Nephron (organoid): ENCODE data around the gene D2HGDH.
"Not testable (repeated sequence)": the region's sequence is repeated elsewhere in the genome, so short reads cannot be mapped to it uniquely, and the experiment has no call there.

Experiments used
- H3K27ac Mint-ChIP-seq, 3 experiments: 2 replicates each; pipeline ENCODE4 v1.8.0; 2020; ENCODE audit warnings: mixed read lengths in 3 of 3, mild to moderate bottlenecking in 2 of 3, moderate library complexity in 1 of 3
- H3K27me3 Mint-ChIP-seq: 2 replicates; pipeline ENCODE4 v1.8.0; 2021; ENCODE audit warnings: low read depth, mild to moderate bottlenecking, moderate library complexity, mixed read lengths
- H3K36me3 Mint-ChIP-seq: 2 replicates; pipeline ENCODE4 v1.8.0; 2020; ENCODE audit warnings: low read depth, mixed read lengths
- H3K4me1 Mint-ChIP-seq: 2 replicates; pipeline ENCODE4 v1.8.0; 2020; ENCODE audit warnings: mixed read lengths
- H3K4me3 Mint-ChIP-seq, 3 experiments: 2 replicates each; pipeline ENCODE4 v1.8.0; 2020; ENCODE audit warnings: mild to moderate bottlenecking in 3 of 3, mixed read lengths in 3 of 3, moderate library complexity in 2 of 3
- H3K9me3 Mint-ChIP-seq: 2 replicates; pipeline ENCODE4 v1.8.0; 2020; ENCODE audit warnings: mixed read lengths
- CTCF ChIP-seq, 3 experiments: fragments of 200-600 bp; sonication (generic); IDR thresholded peaks; one replicate each; pipeline ENCODE4 v1.5.0; 2021; ENCODE audit warnings: antibody characterized with exemption in 3 of 3; ENCODE audit not compliant: unreplicated experiment in 3 of 3

The D2HGDH gene

GRCh38 chr2:241814643-241815476 is 80.4 kb downstream of the D2HGDH start:
- no peak for TF ChIP-seq CTCF (IDR thresholded peaks at IDR 0.05; ENCODE audit: unreplicated experiment in 3 of 3)
- H3K4me3 Mint-ChIP-seq, result no peak overlapping the region
- peaks cover 3% of the 10 kb centered on the region for H3K27me3 Mint-ChIP-seq
- H3K4me1 Mint-ChIP-seq, result peaks cover 4% of the 10 kb centered on the region
- peak overlapping the region in 1 of 3 experiments; percentile 71 for H3K27ac Mint-ChIP-seq
- H3K9me3 Mint-ChIP-seq, result no peaks in the 10 kb centered on the region
- no peaks in the 10 kb centered on the region for H3K36me3 Mint-ChIP-seq

GRCh38 chr2:241815477-241816430 is 81.3 kb downstream of the D2HGDH start:
- H3K9me3 Mint-ChIP-seq, result no peaks in the 10 kb centered on the region
- peak overlapping the region in 1 of 3 experiments; percentile 71 for H3K27ac Mint-ChIP-seq
- TF ChIP-seq CTCF (IDR thresholded peaks at IDR 0.05; ENCODE audit: unreplicated experiment in 3 of 3), result no peak
- peaks cover 3% of the 10 kb centered on the region for H3K27me3 Mint-ChIP-seq
- peaks cover 4% of the 10 kb centered on the region for H3K4me1 Mint-ChIP-seq
- no peaks in the 10 kb centered on the region for H3K36me3 Mint-ChIP-seq
- H3K4me3 Mint-ChIP-seq, result no peak overlapping the region

- Mint-ChIP-seq H3K4me1 (peaks cover 4% of the 10 kb centered on the region), H3K36me3 (no peaks in the 10 kb centered on the region), H3K9me3 (no peaks in the 10 kb centered on the region), H3K4me3 (no peak overlapping the region), H3K27me3 (peaks cover 3% of the 10 kb centered on the region), H3K27ac (no peak overlapping the region)
- no peak for TF ChIP-seq CTCF (IDR thresholded peaks at IDR 0.05; ENCODE audit: unreplicated experiment in 3 of 3)
These were observed 82.1 kb downstream of the D2HGDH start for GRCh38 chr2:241816431-241817121.

- H3K36me3 Mint-ChIP-seq, result no peaks in the 10 kb centered on the region
- TF ChIP-seq CTCF (IDR thresholded peaks at IDR 0.05; ENCODE audit: unreplicated experiment in 3 of 3), result no peak
- no peaks in the 10 kb centered on the region for H3K9me3 Mint-ChIP-seq
- no peak overlapping the region for H3K4me3 Mint-ChIP-seq
- peaks cover 3% of the 10 kb centered on the region for H3K27me3 Mint-ChIP-seq
- H3K27ac Mint-ChIP-seq, result peak overlapping the region in 2 of 3 experiments; percentile 39 to 46
- peaks cover 4% of the 10 kb centered on the region for H3K4me1 Mint-ChIP-seq
These were observed 82.8 kb downstream of the D2HGDH start for GRCh38 chr2:241817126-241817820.

- peak overlapping the region in 2 of 3 experiments; percentile 39 to 46 for H3K27ac Mint-ChIP-seq
- not testable (repeated sequence) for H3K9me3 Mint-ChIP-seq, H3K36me3 Mint-ChIP-seq, H3K4me1 Mint-ChIP-seq, H3K27me3 Mint-ChIP-seq, H3K4me3 Mint-ChIP-seq
These were observed 83.4 kb downstream of the D2HGDH start for GRCh38 chr2:241817821-241818215.
